ENCODE data around the gene KCTD1.

KCTD1 gene

DNA sequence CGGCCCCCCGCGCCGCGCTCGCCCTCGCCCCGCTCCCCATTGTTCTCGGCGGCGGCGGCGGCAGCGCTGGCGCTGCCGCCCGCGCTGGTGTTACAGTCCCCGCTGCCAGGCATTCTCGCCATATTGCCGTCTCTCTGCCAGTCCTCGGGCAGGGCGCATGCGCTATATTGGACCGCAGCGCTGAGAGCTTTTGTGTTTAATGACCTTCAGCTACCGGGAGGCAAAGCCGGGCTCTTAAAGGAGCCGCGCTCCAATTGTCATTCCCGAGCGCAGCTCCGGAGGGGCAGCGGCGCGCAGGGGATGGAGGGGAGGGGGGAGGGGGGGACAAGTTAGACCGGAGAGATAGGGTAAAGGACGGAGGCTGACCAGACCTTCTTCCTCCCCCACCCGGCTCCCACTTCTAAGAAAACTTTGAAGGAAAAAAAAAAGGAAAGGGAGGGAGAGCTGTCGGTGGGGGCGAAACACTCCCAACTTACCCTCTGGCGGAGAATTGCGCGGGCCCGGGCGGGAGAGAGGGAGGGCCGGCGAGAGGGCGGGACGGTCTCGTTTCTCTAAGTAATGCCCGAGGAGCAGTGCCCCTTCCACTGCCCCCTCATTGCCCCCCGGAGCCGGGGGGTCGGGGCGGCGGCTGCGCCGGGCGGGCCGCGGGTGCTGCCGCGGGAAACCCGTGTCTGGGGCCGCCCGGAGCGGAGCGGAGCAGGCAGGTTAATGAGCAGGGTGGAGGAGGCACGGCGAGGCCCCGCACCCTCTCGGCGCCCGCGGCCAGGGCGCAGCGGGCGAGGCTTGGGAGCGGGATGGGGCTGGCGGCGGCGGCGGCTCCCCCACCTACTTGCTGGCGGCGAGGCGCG is at the start of gene KCTD1:
Gene KCTD1, minus strand, starts transcription at position 139 of the 848 bp plus-strand sequence. Its CDS starts 17 bp downstream, at position 122.
- H3K36me3 ChIP-seq (ENCODE audit: control insufficient read depth, insufficient read depth, low read length) = no peaks in the 10 kb centered on the region
- WGBS (ENCODE audit: insufficient coverage, insufficient read length) = no CpG with 5 or more reads among the region's 88 CpGs
- H3K4me3 ChIP-seq (ENCODE audit: low read length) = peak within 1 kb of the TSS; percentile 42
- DNase-seq (ENCODE audit: low read depth, low spot score) = no peak
- peaks cover 7% of the 10 kb centered on the region for H3K4me1 ChIP-seq (ENCODE audit: control insufficient read depth, insufficient read depth, low read length)
- no peak within 1 kb of the TSS for H3K27ac ChIP-seq (ENCODE audit: low read length)
- peaks cover 39% of the 10 kb centered on the region for H3K27me3 ChIP-seq (ENCODE audit: control insufficient read depth, insufficient read depth, low read length)
- no peaks in the 10 kb centered on the region for H3K9me3 ChIP-seq (ENCODE audit: control insufficient read depth, insufficient read depth, low read length)

DNA sequence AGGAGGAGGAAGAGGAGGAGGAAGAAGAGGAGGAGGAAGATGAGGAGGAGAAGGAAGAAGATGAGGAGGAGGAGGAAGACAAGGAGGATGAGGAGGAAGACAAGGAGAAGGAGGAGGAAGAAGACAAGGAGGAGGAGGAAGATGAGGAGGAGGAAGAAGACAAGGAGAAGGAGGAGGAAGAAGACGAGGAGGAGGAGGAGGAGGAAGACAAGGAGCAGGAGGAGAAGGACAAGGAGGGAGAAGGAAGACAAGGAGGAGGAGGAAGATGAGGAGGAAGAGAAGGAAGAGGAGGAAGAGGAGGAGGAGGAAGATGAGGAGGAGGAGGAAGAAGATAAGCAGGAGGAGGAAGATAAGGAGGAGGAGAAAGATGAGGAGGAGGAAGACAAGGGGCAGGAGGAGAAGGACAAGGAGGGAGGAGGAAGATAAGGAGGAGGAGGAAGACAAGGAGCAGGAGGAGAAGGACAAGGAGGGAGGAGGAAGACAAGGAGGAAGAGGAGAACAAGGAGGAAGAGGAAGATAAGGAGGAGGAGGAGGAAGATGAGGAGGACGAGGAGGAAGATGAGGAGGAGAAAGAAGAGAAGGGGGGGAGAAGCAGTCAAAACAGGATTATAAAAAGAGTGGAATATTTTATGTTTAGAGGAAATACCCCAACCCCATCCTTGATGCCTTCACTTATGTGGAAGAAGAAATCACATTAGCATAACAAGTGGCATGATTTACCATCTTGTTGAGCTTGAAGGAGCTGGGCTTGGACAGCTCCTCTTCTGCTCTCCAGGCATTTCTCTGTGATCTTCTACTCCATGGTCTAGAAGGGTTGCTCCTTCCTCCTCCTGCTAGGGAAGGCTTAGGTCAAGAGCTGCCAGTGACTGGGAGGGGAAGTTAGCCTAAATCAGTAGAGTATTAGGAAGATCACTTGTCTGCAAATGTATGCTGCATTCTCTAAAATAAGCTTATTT is 45.3 kb upstream of the KCTD1 start:
- no peak for DNase-seq (ENCODE audit: low read depth, low spot score)
- no peaks in the 10 kb centered on the region for H3K9me3 ChIP-seq (ENCODE audit: control insufficient read depth, insufficient read depth, low read length)
- H3K27ac ChIP-seq (ENCODE audit: low read length) = no peak overlapping the region
- no peak overlapping the region for H3K4me3 ChIP-seq (ENCODE audit: low read length)
- H3K4me1 ChIP-seq (ENCODE audit: control insufficient read depth, insufficient read depth, low read length) = no peaks in the 10 kb centered on the region
- 100% methylated on average over 1 of the region's 2 CpGs for WGBS (ENCODE audit: insufficient coverage, insufficient read length)
- H3K36me3 ChIP-seq (ENCODE audit: control insufficient read depth, insufficient read depth, low read length) = no peaks in the 10 kb centered on the region
- H3K27me3 ChIP-seq (ENCODE audit: control insufficient read depth, insufficient read depth, low read length) = no peaks in the 10 kb centered on the region

DNA sequence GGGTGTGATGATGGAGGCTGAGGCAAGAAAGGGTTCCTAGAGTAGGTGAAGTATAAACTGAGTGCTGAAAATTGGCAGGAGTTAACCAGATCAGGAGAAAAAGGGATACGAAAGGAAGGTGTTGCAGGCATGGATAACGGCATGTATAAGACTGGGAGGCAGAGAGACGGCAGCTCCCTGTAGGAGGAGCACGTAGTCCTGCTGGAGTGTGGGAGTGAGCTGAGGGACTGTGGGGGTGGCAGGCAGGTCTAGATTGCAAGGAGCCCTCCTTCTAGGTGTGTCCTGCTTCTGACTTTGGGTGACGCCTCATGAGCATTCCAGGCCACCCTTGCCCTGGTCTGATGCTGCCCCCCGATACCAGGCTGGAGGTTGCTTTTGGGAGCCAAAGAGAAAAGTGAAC is 36.4 kb upstream of the KCTD1 start:
- Histone ChIP-seq H3K4me1 (ENCODE audit: control insufficient read depth, insufficient read depth, low read length) (no peaks in the 10 kb centered on the region), H3K36me3 (ENCODE audit: control insufficient read depth, insufficient read depth, low read length) (no peaks in the 10 kb centered on the region), H3K27me3 (ENCODE audit: control insufficient read depth, insufficient read depth, low read length) (no peaks in the 10 kb centered on the region), H3K9me3 (ENCODE audit: control insufficient read depth, insufficient read depth, low read length) (no peaks in the 10 kb centered on the region), H3K4me3 (ENCODE audit: low read length) (no peak overlapping the region), H3K27ac (ENCODE audit: low read length) (no peak overlapping the region)
- WGBS (ENCODE audit: insufficient coverage, insufficient read length) = no CpG with 5 or more reads among the region's 6 CpGs
- DNase-seq (ENCODE audit: low read depth, low spot score) = no peak

DNA sequence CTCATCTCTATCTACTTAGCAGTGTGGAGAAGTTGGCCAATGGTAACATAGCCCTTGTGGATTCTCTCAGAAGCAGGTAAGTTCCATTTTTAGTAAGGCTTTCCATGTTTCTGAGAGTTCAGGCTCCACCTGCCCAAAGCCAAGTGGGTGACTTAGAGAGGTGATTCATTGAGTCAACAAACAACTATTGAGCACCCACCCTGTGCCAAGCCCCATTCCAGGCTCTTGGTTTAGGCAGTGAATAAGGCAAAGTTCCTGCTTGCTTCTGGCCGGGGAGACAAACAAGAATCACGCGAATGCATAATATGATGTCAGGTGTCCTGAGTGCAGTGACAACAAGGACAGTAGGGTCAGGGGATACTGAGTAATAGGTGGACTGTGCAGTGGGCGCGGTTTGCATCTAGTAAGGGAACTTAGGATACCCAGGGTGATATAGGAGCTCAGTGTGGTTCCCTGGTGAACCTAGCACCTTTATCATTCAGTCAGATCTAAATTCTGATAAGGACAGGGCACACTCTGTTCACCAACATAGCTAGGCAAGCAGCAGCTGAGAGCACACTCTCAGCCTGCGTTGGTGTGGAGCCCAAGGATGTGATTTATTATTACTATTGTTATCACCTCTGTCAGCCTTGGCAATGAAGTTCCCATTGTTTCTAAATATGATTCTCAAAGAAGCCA is 31.7 kb upstream of the KCTD1 start:
- H3K9me3 ChIP-seq (ENCODE audit: control insufficient read depth, insufficient read depth, low read length) = no peaks in the 10 kb centered on the region
- no peak overlapping the region for H3K27ac ChIP-seq (ENCODE audit: low read length)
- no peak overlapping the region for H3K4me3 ChIP-seq (ENCODE audit: low read length)
- H3K36me3 ChIP-seq (ENCODE audit: control insufficient read depth, insufficient read depth, low read length) = no peaks in the 10 kb centered on the region
- peaks cover 3% of the 10 kb centered on the region; the same call in 1 of the 2 replicates for H3K4me1 ChIP-seq (ENCODE audit: control insufficient read depth, insufficient read depth, low read length)
- no peaks in the 10 kb centered on the region for H3K27me3 ChIP-seq (ENCODE audit: control insufficient read depth, insufficient read depth, low read length)
- no peak for DNase-seq (ENCODE audit: low read depth, low spot score)
- WGBS (ENCODE audit: insufficient coverage, insufficient read length) = no CpG with 5 or more reads among the region's 6 CpGs

DNA sequence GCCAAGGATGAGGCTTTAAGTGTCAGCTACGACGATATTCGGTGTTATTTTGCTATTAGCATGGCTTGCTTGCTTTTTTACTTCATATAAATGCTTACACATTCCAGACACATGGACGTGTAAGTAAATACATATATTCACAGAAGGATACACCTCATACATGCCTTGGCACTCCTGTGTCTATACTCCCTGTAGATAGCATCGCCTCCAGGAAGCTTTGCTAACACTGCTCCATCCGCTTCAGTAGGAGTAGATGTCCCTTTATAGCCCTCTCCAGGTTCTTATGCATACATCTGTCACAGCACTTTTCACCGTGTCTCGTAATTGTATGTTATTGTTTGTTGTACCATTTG is 27.5 kb upstream of the KCTD1 start:
- H3K36me3 ChIP-seq (ENCODE audit: control insufficient read depth, insufficient read depth, low read length) = no peaks in the 10 kb centered on the region

DNA sequence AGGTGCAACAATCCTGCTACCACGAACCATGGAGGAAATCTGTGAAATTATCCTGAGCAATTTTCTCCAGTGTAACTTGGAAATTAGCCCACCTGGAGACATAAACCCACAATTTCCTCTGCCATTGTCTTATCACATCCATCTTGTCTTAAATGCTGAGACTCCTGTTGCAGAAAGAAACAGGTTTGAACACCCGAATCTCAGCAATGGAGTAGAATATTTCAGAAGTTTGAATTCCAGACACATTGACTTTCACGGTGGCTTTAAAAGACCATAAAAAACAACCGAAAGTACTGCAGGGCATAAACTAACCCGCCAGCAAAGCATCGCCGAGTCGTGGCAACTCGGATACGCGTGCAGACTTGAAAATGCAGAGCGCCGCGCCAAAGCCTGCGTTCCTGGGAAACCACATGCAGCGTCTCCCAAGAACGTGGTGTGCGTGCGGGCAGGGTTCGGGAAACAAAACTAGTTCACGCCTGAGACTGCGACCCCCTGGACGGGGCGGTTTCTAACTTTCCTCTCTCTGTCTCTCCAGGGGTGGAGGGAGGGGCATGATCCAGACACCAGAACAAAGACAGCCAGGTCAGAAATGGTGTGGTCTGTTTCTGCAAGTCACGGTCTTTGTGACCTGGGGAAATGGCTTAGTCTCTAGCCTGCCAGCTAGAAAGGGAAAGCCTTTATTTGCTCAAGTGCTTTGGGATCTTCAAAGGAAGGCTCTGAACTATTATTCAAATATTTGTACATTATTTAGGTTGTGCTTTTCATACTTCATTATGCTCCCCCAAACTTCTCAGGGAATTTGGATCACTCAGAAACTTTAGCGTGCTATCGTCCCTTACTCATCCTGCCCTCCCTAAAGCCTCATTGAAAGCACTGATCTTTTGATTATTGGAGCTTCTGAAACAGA is 26.9 kb upstream of the KCTD1 start:
- H3K9me3 ChIP-seq (ENCODE audit: control insufficient read depth, insufficient read depth, low read length) = no peaks in the 10 kb centered on the region
- no peaks in the 10 kb centered on the region for H3K36me3 ChIP-seq (ENCODE audit: control insufficient read depth, insufficient read depth, low read length)
- no peak overlapping the region for H3K27ac ChIP-seq (ENCODE audit: low read length)
- no peak for DNase-seq (ENCODE audit: low read depth, low spot score)
- peaks cover 3% of the 10 kb centered on the region; the same call in 1 of the 2 replicates for H3K27me3 ChIP-seq (ENCODE audit: control insufficient read depth, insufficient read depth, low read length)
- WGBS (ENCODE audit: insufficient coverage, insufficient read length) = no CpG with 5 or more reads among the region's 27 CpGs
- H3K4me1 ChIP-seq (ENCODE audit: control insufficient read depth, insufficient read depth, low read length) = peaks cover 3% of the 10 kb centered on the region; the same call in 1 of the 2 replicates
- no peak overlapping the region for H3K4me3 ChIP-seq (ENCODE audit: low read length)

More for the DNA sequence above, 27.5 kb upstream of the KCTD1 start:
- H3K27ac ChIP-seq (ENCODE audit: low read length) = no peak overlapping the region
- no peaks in the 10 kb centered on the region for H3K9me3 ChIP-seq (ENCODE audit: control insufficient read depth, insufficient read depth, low read length)
- WGBS (ENCODE audit: insufficient coverage, insufficient read length) = no CpG with 5 or more reads among the region's 8 CpGs
- peaks cover 3% of the 10 kb centered on the region; the same call in 1 of the 2 replicates for H3K4me1 ChIP-seq (ENCODE audit: control insufficient read depth, insufficient read depth, low read length)
- no peak overlapping the region for H3K4me3 ChIP-seq (ENCODE audit: low read length)
- DNase-seq (ENCODE audit: low read depth, low spot score) = no peak
- peaks cover 3% of the 10 kb centered on the region; the same call in 1 of the 2 replicates for H3K27me3 ChIP-seq (ENCODE audit: control insufficient read depth, insufficient read depth, low read length)

DNA sequence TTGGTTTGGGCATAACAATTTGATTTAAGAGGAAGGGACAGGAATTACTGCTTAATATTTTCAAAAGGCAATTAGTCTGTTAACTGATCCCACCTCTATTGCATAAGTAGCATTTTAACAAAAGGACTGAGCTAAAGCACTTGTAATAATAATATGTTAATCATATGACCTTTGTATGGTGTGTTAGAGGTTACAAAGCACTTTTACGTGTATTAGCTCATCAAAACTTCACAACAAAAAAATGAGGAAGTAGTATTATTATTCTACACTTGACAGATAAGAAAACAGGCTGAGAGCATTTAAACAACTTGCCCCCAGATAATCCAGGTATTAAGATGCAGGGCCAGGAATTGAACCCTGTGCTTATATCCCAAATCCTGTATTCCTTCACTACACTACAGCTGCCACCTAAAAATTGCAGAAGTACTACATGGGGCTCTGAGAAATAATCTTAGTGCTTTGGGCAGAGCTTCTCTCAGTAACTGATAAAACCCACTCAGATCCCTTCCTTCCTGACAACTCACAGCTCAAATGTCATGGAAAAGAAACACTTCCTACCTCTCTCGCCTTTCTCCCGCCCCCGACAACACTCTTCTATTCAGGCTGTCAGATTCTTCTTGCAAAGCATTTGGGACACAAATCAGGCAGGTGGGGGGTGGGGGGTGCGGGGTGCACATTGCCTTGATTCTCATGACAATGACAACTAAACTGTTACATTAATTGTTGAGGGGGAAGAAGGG is 20.7 kb upstream of the KCTD1 start:
- H3K4me3 ChIP-seq (ENCODE audit: low read length) = no peak overlapping the region
- DNase-seq (ENCODE audit: low read depth, low spot score) = no peak
- H3K4me1 ChIP-seq (ENCODE audit: control insufficient read depth, insufficient read depth, low read length) = no peaks in the 10 kb centered on the region; the same call in 1 of the 2 replicates

DNA sequence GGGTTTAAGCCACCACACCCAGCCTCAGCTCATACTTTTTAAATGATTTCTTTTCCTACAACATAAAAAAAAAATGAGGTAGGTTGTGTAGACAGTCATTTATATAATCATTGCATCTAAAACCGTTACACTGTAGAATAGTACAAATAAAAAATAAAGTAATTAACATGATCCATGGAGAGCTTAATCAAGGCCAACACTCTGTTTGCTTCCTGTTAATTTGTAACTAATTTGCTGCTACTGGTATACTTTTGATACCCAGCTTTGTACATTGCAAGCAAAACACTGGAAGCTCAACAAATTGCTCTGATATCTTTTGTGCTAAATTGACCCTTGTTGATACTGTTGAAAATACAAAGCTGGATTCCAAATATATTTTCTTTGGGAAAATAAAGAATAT is 20.2 kb upstream of the KCTD1 start:
- no peaks in the 10 kb centered on the region for H3K36me3 ChIP-seq (ENCODE audit: control insufficient read depth, insufficient read depth, low read length)
- no peak overlapping the region for H3K4me3 ChIP-seq (ENCODE audit: low read length)
- H3K9me3 ChIP-seq (ENCODE audit: control insufficient read depth, insufficient read depth, low read length) = no peaks in the 10 kb centered on the region
- H3K4me1 ChIP-seq (ENCODE audit: control insufficient read depth, insufficient read depth, low read length) = no peaks in the 10 kb centered on the region; the same call in 1 of the 2 replicates
- no CpG with 5 or more reads among the region's 1 CpG for WGBS (ENCODE audit: insufficient coverage, insufficient read length)
- no peaks in the 10 kb centered on the region; the same call in 1 of the 2 replicates for H3K27me3 ChIP-seq (ENCODE audit: control insufficient read depth, insufficient read depth, low read length)
- DNase-seq (ENCODE audit: low read depth, low spot score) = no peak
- H3K27ac ChIP-seq (ENCODE audit: low read length) = no peak overlapping the region

More for the DNA sequence above, 20.7 kb upstream of the KCTD1 start:
- Histone ChIP-seq H3K27me3 (ENCODE audit: control insufficient read depth, insufficient read depth, low read length) (peaks cover 2% of the 10 kb centered on the region; the same call in 1 of the 2 replicates), H3K9me3 (ENCODE audit: control insufficient read depth, insufficient read depth, low read length) (no peaks in the 10 kb centered on the region), H3K36me3 (ENCODE audit: control insufficient read depth, insufficient read depth, low read length) (no peaks in the 10 kb centered on the region), H3K27ac (ENCODE audit: low read length) (no peak overlapping the region)
- no CpG with 5 or more reads among the region's 5 CpGs for WGBS (ENCODE audit: insufficient coverage, insufficient read length)
